Endothelial cell of umbilical vein (primary cell): Measurements from ENCODE around the gene GPR83. TPM values are rescaled to one million over a fixed set of nuclear protein-coding genes. Genes with fewer than 3 reads are reported as not detected.

Experiments used
- BruUV-seq: library from RNA; stranded (reverse); fragments of 400-500 nt; replicated peaks from 2 replicates; lab custom pipeline; 2021; lab: Mats Ljungman, UMichigan
- CTCF ChIA-PET: fragments of 300-600, 350-600 bp; sonication (Branson Sonifier 250); formaldehyde crosslinking; loops from one replicate; lab custom pipeline; 2021; ENCODE audit warnings: antibody characterized with exemption, inconsistent platforms; lab: Charles Lee
- POLR2A ChIA-PET: fragments of 300-600, 350-600 bp; sonication (Branson Sonifier 250); formaldehyde crosslinking; loops from one replicate; lab custom pipeline; 2021; ENCODE audit warnings: antibody characterized with exemption, inconsistent platforms; lab: Charles Lee
- DNase-seq: peaks from one replicate; pipeline ENCODE4 v3.0.0-alpha.2; 2011; ENCODE audit warnings: low read depth, low spot score
- FAIRE-seq: peaks from 2 replicates; lab custom pipeline; 2011; peaks lifted over from hg19 to GRCh38; lab: Jason Lieb, UNC
- H2AFZ ChIP-seq: 2 replicates; pipeline ENCODE4 v1.6.0; 2012; ENCODE audit warnings: low read depth, low read length, control low read depth, inconsistent platforms
- H3K27ac ChIP-seq: 2 replicates; pipeline ENCODE4 v1.5.1; 2011; ENCODE audit warnings: low read depth, mild to moderate bottlenecking, control low read depth, low read length, moderate library complexity; ENCODE audit not compliant: insufficient read depth
- H3K27me3 ChIP-seq, 2 experiments: 2 replicates each; pipeline versions ENCODE4 v1.6.0 to v1.6.1; 2011; ENCODE audit warnings: low read length in 2 of 2, mixed read lengths in 1 of 2; ENCODE audit not compliant: control insufficient read depth in 2 of 2, insufficient read depth in 2 of 2
- H3K36me3 ChIP-seq, 2 experiments: 2 replicates in 1 of 2; 3 replicates in 1 of 2; pipeline ENCODE4 v1.5.1; 2011; ENCODE audit warnings: low read length in 2 of 2, mild to moderate bottlenecking in 1 of 2, moderate library complexity in 1 of 2; ENCODE audit not compliant: control insufficient read depth in 2 of 2, insufficient read depth in 2 of 2; ENCODE audit errors: extremely low read depth in 1 of 2
- H3K4me1 ChIP-seq: 3 replicates; pipeline ENCODE4 v1.5.1; 2011; ENCODE audit warnings: mild to moderate bottlenecking, low read length; ENCODE audit not compliant: control insufficient read depth, insufficient read depth; ENCODE audit errors: extremely low read depth
- H3K4me2 ChIP-seq: 2 replicates; pipeline ENCODE4 v1.6.1; 2011; ENCODE audit warnings: low read length, control low read depth, mixed read lengths; ENCODE audit not compliant: insufficient read depth
- H3K4me3 ChIP-seq, 3 experiments: fragments of 200-600 bp in 1 of 3; sonication (generic), shearing (Covaris generic) in 1 of 3; replicated peaks in 1 of 3; 2 replicates each; pipeline ENCODE4 v1.5.1; 2011 to 2016; ENCODE audit warnings: control low read depth in 3 of 3, low read length in 3 of 3, mild to moderate bottlenecking in 2 of 3, inconsistent platforms in 1 of 3, low read depth in 1 of 3, moderate library complexity in 1 of 3; ENCODE audit not compliant: insufficient read depth in 1 of 3
- H3K79me2 ChIP-seq: 2 replicates; pipeline ENCODE4 v1.6.0; 2012; ENCODE audit warnings: low read length, inconsistent platforms; ENCODE audit not compliant: control insufficient read depth, insufficient read depth
- H3K9ac ChIP-seq: replicated peaks from 2 replicates; pipeline ENCODE3; 2011; ENCODE audit warnings: low read length, control low read depth; ENCODE audit not compliant: insufficient read depth; ENCODE audit errors: extremely low read depth
- H3K9me1 ChIP-seq: replicated peaks from 3 replicates; pipeline ENCODE4 v1.6.0; 2011; ENCODE audit warnings: mild to moderate bottlenecking, low read length; ENCODE audit not compliant: control insufficient read depth, insufficient read depth; ENCODE audit errors: extremely low read depth
- H3K9me3 ChIP-seq: replicated peaks from 2 replicates; pipeline ENCODE4 v1.5.1; 2012; ENCODE audit warnings: low read length, inconsistent platforms; ENCODE audit not compliant: control insufficient read depth, insufficient read depth
- H4K20me1 ChIP-seq: replicated peaks from 2 replicates; pipeline ENCODE3; 2011; ENCODE audit warnings: mild to moderate bottlenecking, low read length; ENCODE audit not compliant: control insufficient read depth, insufficient read depth; ENCODE audit errors: extremely low read depth
- EZH2 ChIP-seq: IDR thresholded peaks from 2 replicates; pipeline ENCODE4 v1.6.1; 2012; ENCODE audit warnings: borderline replicate concordance, low read depth, mild to moderate bottlenecking, moderate library complexity, low read length, inconsistent platforms; ENCODE audit not compliant: severe bottlenecking
- FOS ChIP-seq: IDR thresholded peaks from 2 replicates; pipeline ENCODE4 v1.6.1; 2011; ENCODE audit warnings: mild to moderate bottlenecking, low read length, moderate library complexity, borderline replicate concordance; ENCODE audit not compliant: insufficient read depth
- GATA2 ChIP-seq: IDR thresholded peaks from 2 replicates; pipeline ENCODE4 v1.7.0; 2011; ENCODE audit warnings: low read depth, mild to moderate bottlenecking, moderate library complexity, mixed read lengths, low read length; ENCODE audit not compliant: insufficient read length, insufficient read depth
- JUN ChIP-seq: IDR thresholded peaks from 2 replicates; pipeline ENCODE4 v1.6.1; 2011; ENCODE audit warnings: borderline replicate concordance, low read depth; ENCODE audit not compliant: insufficient read length, insufficient read depth
- MYC ChIP-seq: IDR thresholded peaks from one replicate; pipeline ENCODE4 v1.6.1; 2011; ENCODE audit warnings: mild to moderate bottlenecking, low read depth, low read length
- POLR2A ChIP-seq: IDR thresholded peaks from 2 replicates; pipeline ENCODE4 v1.6.1; 2012; ENCODE audit warnings: low read depth, mild to moderate bottlenecking, control low read depth, low read length
- POLR2AphosphoS5 ChIP-seq: IDR thresholded peaks from 2 replicates; pipeline ENCODE4 v1.6.1; 2012; ENCODE audit warnings: low read depth, mild to moderate bottlenecking, control low read depth, low read length, moderate library complexity; ENCODE audit not compliant: insufficient read depth
- dilution Hi-C: fragments of 300-500 bp; cut with MboI; formaldehyde crosslinking; loops from one replicate; pipeline ENCODE4 v1.15.0; 2019; ENCODE audit warnings: low sequenced_read_pairs; ENCODE audit not compliant: extremely low pct_ligation_motif_present
- intact Hi-C: fragments of 100-400 bp; cut with micrococcal nuclease; formaldehyde crosslinking; loops from one replicate; pipeline ENCODE4 v1.10.0; 2022
- polyA plus RNA-seq, 4 experiments: library from polyadenylated mRNA; depleted of rRNA in 3 of 4; stranded (reverse) in 3 of 4; unstranded in 1 of 4; fragments of >200 nt; gene quantifications; 2 replicates each; pipeline versions ENCODE4 v1.2.1 to v1.2.3, GENCODE V29; 2011 to 2012; ENCODE audit warnings: missing spikeins in 1 of 4
- total RNA-seq: library from RNA; stranded (reverse); gene quantifications from 2 replicates; pipeline ENCODE4 v1.2.3, GENCODE V29; 2021
- TF ChIP-seq, protein P1 (sequence below), 2 donors: IDR thresholded peaks; 1 replicate in 1 of 2; 2 replicates in 1 of 2; pipeline ENCODE4 v1.5.1; 2011; ENCODE audit warnings: low read length in 2 of 2, mild to moderate bottlenecking in 2 of 2, moderate library complexity in 2 of 2, control low read depth in 1 of 2, inconsistent platforms in 1 of 2, low read depth in 1 of 2; ENCODE audit not compliant: insufficient read depth in 1 of 2; ENCODE audit errors: extremely low read depth in 1 of 2
- TF ChIP-seq, protein P2 (sequence below): IDR thresholded peaks from 2 replicates; pipeline ENCODE4 v1.6.1; 2011; ENCODE audit not compliant: insufficient read depth, insufficient read length

The GPR83 gene
- total and polyA plus RNA-seq, 2 donors (not counting 3 experiments of a cell fraction or from before 2014, with no cell fraction given): 0.07 TPM; not detected in 1

DNA sequence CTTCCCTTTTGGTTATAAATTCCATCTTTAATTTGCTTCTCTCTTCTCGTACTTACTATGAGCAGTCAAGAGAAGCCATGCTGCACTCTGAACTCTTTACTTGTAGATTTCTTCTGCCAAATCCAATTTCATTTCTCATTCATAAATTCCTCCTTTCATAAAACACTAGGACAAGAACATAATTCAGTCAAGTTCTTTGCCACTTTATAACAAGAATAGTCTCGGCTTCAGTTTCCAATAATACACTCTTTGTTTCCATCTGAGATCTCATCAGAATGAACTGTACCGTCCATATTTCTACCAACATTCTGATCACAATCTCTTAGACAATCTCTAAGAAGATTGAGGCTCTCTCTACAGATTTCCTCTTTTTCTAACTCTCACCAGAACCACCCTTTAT is 71.7 kb downstream of the GPR83 start:
- no peak for TF ChIP-seq JUN
- TF ChIP-seq POLR2AphosphoS5: no peak
- TF ChIP-seq EZH2: no peak
- TF ChIP-seq POLR2A: no peak
- TF ChIP-seq, protein P1, sequence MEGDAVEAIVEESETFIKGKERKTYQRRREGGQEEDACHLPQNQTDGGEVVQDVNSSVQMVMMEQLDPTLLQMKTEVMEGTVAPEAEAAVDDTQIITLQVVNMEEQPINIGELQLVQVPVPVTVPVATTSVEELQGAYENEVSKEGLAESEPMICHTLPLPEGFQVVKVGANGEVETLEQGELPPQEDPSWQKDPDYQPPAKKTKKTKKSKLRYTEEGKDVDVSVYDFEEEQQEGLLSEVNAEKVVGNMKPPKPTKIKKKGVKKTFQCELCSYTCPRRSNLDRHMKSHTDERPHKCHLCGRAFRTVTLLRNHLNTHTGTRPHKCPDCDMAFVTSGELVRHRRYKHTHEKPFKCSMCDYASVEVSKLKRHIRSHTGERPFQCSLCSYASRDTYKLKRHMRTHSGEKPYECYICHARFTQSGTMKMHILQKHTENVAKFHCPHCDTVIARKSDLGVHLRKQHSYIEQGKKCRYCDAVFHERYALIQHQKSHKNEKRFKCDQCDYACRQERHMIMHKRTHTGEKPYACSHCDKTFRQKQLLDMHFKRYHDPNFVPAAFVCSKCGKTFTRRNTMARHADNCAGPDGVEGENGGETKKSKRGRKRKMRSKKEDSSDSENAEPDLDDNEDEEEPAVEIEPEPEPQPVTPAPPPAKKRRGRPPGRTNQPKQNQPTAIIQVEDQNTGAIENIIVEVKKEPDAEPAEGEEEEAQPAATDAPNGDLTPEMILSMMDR (IDR thresholded peaks at IDR 0.05; ENCODE audit: extremely low read depth in 1 of 2, insufficient read depth in 1 of 2, low read depth in 1 of 2, low read length in 2 of 2): no peak
- TF ChIP-seq, protein P2, sequence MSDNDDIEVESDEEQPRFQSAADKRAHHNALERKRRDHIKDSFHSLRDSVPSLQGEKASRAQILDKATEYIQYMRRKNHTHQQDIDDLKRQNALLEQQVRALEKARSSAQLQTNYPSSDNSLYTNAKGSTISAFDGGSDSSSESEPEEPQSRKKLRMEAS: no peak
- TF ChIP-seq MYC: no peak
- no peak for TF ChIP-seq FOS
- no peak for TF ChIP-seq GATA2
- Histone ChIP-seq H3K36me3 (no peaks in the 10 kb centered on the region), H4K20me1 (no peaks in the 10 kb centered on the region), H3K4me3 (no peak overlapping the region), H2AFZ (no peak overlapping the region), H3K9ac (no peak overlapping the region), H3K4me2 (no peak overlapping the region), H3K4me1 (no peaks in the 10 kb centered on the region), H3K79me2 (no peaks in the 10 kb centered on the region), H3K9me1 (no peaks in the 10 kb centered on the region), H3K27me3 (no peaks in the 10 kb centered on the region), H3K27ac (no peak overlapping the region), H3K9me3 (no peaks in the 10 kb centered on the region)
- ChIA-PET CTCF (no interaction called here), POLR2A (no interaction called here)
- dilution Hi-C loops (no loop called here), intact Hi-C loops (loop anchor here (5.0 to 10.0 kb wide), 2 partner anchors 85 to 407 kb away; no protein-coding TSS in a partner anchor)
- DNase-seq: no peak
- BruUV-seq: no TSS peak
- no peak for FAIRE-seq
